Heart left ventricle (tissue), 16 donors: ENCODE measurements around the gene CYGB. TPM values are rescaled to one million over a fixed set of nuclear protein-coding genes. Genes with fewer than 3 reads are reported as not detected.
"Not testable (repeated sequence)": the region's sequence is repeated elsewhere in the genome, so short reads cannot be mapped to it uniquely, and the experiment has no call there.

Experiments used
- ATAC-seq, 4 donors: fragments of 200-7000 bp; cut with Tn5 transposase; one replicate each; pipeline ENCODE4 v1.9.1; 2020 to 2022; ENCODE audit warnings: moderate library complexity in 4 of 4, mild to moderate bottlenecking in 3 of 4, moderate number of reproducible peaks in 1 of 4
- DNase-seq, 5 donors: peaks; one replicate each; pipeline ENCODE4 v3.0.0-alpha.2; 2020
- H3K27ac ChIP-seq, 12 donors: fragments of 200-600 bp; sonication (generic) in 4 of 12; one replicate each; pipeline versions ENCODE4 v1.5.0 to v1.8.0; 2016 to 2022; ENCODE audit warnings: mild to moderate bottlenecking in 2 of 12
- H3K27me3 ChIP-seq, 9 donors: fragments of 200-600 bp; sonication (generic) in 2 of 9; one replicate each; pipeline versions ENCODE4 v1.5.1 to v1.8.0; 2016 to 2022; ENCODE audit warnings: mild to moderate bottlenecking in 3 of 9
- H3K36me3 ChIP-seq, 9 donors: fragments of 200-600 bp; sonication (generic) in 2 of 9; one replicate each; pipeline versions ENCODE4 v1.5.0 to v1.8.0; 2018 to 2022; ENCODE audit warnings: mild to moderate bottlenecking in 2 of 9
- H3K4me1 ChIP-seq, 12 donors: fragments of 200-600 bp; sonication (generic) in 4 of 12; one replicate each; pipeline versions ENCODE4 v1.5.0 to v1.8.0; 2016 to 2022; ENCODE audit warnings: mild to moderate bottlenecking in 3 of 12
- H3K4me3 ChIP-seq, 12 donors: fragments of 200-600 bp; sonication (generic) in 4 of 12; one replicate each; pipeline versions ENCODE4 v1.5.0 to v1.8.0; 2017 to 2022; ENCODE audit warnings: mild to moderate bottlenecking in 9 of 12, moderate library complexity in 4 of 12
- H3K9me3 ChIP-seq, 12 donors: fragments of 200-600 bp; sonication (generic) in 4 of 12; one replicate each; pipeline versions ENCODE4 v1.5.0 to v1.8.0; 2016 to 2022; ENCODE audit warnings: mild to moderate bottlenecking in 1 of 12
- CTCF ChIP-seq, 12 donors: fragments of 200-600 bp; sonication (generic) in 4 of 12; IDR thresholded peaks; one replicate each; pipeline versions ENCODE4 v1.5.0 to v1.8.0; 2018 to 2022; ENCODE audit warnings: antibody characterized with exemption in 12 of 12, mild to moderate bottlenecking in 5 of 12
- POLR2A ChIP-seq, 2 donors: fragments of 450-650 bp; IDR thresholded peaks; one replicate each; pipeline ENCODE4 v1.6.1; 2017; ENCODE audit warnings: antibody characterized with exemption in 2 of 2, mild to moderate bottlenecking in 2 of 2, moderate library complexity in 2 of 2
- WGBS, 4 donors: extraction: QIAGEN DNeasy Blood & Tissue Kit in 2 of 4; methylation state at CpG; one replicate each; pipeline versions ENCODE4 v1.1.5 to v1.1.7; 2013 to 2018; 5-methylcytosine and 5-hydroxymethylcytosine counted together
- intact Hi-C, 10 donors: fragments of 100-400 bp; cut with DNase I; formaldehyde crosslinking; loops; one replicate each; pipeline versions ENCODE4 v1.11.1 to v1.14.2; 2022
- polyA plus RNA-seq, 2 donors: library from polyadenylated mRNA; stranded (reverse); fragments of 200-250 nt; gene quantifications; one replicate each; pipeline ENCODE4 v1.2.3, GENCODE V29; 2013
- total RNA-seq, 9 donors: library from RNA; depleted of rRNA in 2 of 9; stranded (reverse); fragments of >200 nt in 2 of 9; fragmentation: NEBNext Ultra II Directional in 3 of 9; extraction: Animal tissue kit (Norgen Biotek cat#: 25700) in 3 of 9; gene quantifications; one replicate each; pipeline versions ENCODE4 v1.1.0 to v1.2.4, GENCODE V29; 2016 to 2023
- donor health status: ischemic (EF 13 %, LVEDD 7.1; RV severe dilation, severe dysfunction).
- donor health status: healthy with polysubstance abuse.
- donor health status: DM: no; HTN: yes; CAD: no.
- donor health status: DM: no; HTN: no; CAD: no.
- donor health status: ischemic (EF 25% LVEDD 6.9; RV normal size, moderate dysfunction).
- donor health status: ischemic (EF 25% LVEDD 5.7; RV mildly dilated, moderate dysfunction).
- donor health status: healthy.
- donor health status: DM: yes; HTN: yes; CAD: no.
- donor health status: ischemic (EF 35%, LVEDD 5.7; RV mildly dilated, moderate dysfunction).
- donor health status: nonischemic (EF 11% LVEDD 7.7; RV severe dilation, severe dysfunction).
- donor health status: DM: yes; HTN: yes; CAD: no.
- donor health status: PGD.
- donor health status: ischemic (EF 29% LVEDD 5.4; RV normal size, mild dysfunction).
- donor health status: nonischemic (EF 23%, LVEDD 6.1; RV moderate dilation, normal function).

The CYGB gene
- total and polyA plus RNA-seq, 11 donors = 11.8 to 37.9 (median 21.9) TPM

DNA sequence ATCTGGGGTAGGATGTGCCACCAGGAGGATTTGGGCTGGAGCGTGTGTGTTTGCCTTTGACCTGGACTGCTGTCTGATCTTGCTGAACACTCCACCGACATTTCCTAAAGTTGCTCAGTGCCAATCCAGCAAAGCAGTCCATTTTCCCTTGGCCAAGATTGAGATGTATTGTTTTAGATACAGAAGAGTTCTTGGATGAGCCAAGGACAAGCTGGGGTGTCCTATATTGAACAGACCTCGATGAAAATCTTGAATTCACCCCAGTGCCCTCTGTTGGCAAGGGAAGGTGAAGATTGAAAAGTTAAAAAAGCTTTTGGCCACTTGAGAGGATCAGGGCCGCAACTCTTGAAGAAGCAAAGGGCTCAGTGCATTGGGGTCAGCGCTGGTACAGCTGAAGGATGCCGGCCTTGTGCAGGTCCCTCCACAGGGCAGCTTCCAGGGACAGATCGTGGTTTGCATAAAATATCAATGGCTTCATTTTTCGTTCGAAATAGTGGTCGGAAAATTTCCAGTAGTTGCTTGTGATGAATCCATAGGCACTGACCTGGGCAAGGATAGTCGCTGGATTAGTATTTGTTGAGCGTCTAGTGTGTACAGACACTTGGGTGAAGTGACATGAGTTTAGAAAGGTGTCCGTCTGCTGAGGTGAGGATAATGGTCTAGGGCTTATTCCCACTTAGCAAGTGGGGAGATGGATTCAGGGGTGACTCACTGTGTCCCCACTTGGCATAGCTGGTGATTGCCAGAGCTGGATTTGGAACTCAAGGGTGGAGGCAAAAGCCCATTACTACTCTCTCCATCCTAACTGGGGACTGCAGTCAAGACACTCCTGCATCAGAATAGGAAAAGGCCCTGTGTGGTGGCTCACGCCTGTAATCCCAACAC lies 28.5 kb upstream of the CYGB start:
- no peak overlapping the region for H3K27ac ChIP-seq
- peak in 1 of 5 donors; percentile 15 for DNase-seq
- H3K4me1 ChIP-seq = peaks cover 0 to 46% (median 24%) of the 10 kb centered on the region in 12 donors
- WGBS, 4 donors = 86 to 92% (median 91%) methylated on average over 14 of the region's 14 CpGs
- peaks cover 0 to 2% (median 0%) of the 10 kb centered on the region in 9 donors for H3K27me3 ChIP-seq
- H3K9me3 ChIP-seq = no peaks in the 10 kb centered on the region
- H3K4me3 ChIP-seq = no peak overlapping the region
- TF ChIP-seq CTCF (IDR thresholded peaks at IDR 0.05) (no peak), POLR2A (IDR thresholded peaks at IDR 0.05) (no peak)
- intact Hi-C loops = loop anchor here in 4 of 10 donors (5.0 to 10.0 kb wide), 3 partner anchors 51 to 159 kb away; partner anchors contain the start of genes MXRA7 (in 2 of the 4), JMJD6 (in 1 of the 4) and METTL23 (in 1 of the 4)
- H3K36me3 ChIP-seq = peaks cover 0 to 51% (median 36%) of the 10 kb centered on the region in 9 donors
- no peak for ATAC-seq

GRCh38 chr17:76564991-76565727 lies 27.6 kb upstream of the CYGB start:
- Histone ChIP-seq H3K4me1 (peaks cover 0 to 51% (median 30%) of the 10 kb centered on the region in 12 donors), H3K36me3 (peaks cover 0 to 54% (median 39%) of the 10 kb centered on the region in 9 donors)
- not testable (repeated sequence) for H3K27me3 ChIP-seq, ATAC-seq, H3K4me3 ChIP-seq, H3K9me3 ChIP-seq, H3K27ac ChIP-seq
- 65 to 72% (median 68%) methylated on average over 8 of the region's 8 CpGs for WGBS, 4 donors
- DNase-seq = peak in 1 of 5 donors; percentile 31
- intact Hi-C loops = loop anchor here in 4 of 10 donors (5.0 to 10.0 kb wide), 3 partner anchors 52 to 160 kb away; partner anchors contain the start of genes MXRA7 (in 2 of the 4), JMJD6 (in 1 of the 4) and METTL23 (in 1 of the 4)

GRCh38 chr17:76563359-76563758 lies 25.9 kb upstream of the CYGB start:
- intact Hi-C loops = loop anchor here in 3 of 10 donors (10.0 kb wide), 2 partner anchors 151 to 161 kb away; partner anchors contain the start of genes MXRA7 (in 2 of the 3), JMJD6 (in 1 of the 3) and METTL23 (in 1 of the 3)
- Histone ChIP-seq H3K36me3 (peaks cover 0 to 59% (median 39%) of the 10 kb centered on the region in 9 donors), H3K4me1 (peaks cover 5 to 62% (median 43%) of the 10 kb centered on the region in 12 donors), H3K27ac (peak overlapping the region in 2 of 12 donors; percentile 17 to 41)
- 72 to 80% (median 77%) methylated on average over 2 of the region's 2 CpGs for WGBS, 4 donors
- not testable (repeated sequence) for DNase-seq, H3K4me3 ChIP-seq, H3K27me3 ChIP-seq, ATAC-seq, H3K9me3 ChIP-seq

DNA sequence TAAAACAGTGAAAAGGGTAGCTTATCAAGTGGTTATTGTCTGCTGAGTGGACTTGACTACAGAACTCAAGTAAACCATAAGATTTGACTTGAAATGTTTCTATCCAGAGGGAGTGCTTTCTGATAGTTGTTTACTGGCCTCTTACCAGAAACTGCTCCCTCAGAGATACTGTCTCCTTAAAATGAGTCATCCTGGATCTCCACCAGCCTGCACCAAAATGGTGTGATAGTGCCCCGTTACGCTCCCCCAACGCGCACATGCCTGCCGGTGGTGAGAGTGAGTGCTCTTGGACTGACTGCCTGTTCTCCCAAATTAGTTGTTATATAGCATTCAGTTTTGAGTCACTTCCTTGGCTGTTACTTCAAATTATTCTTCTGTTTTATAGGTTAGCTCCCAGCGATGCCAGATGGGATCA lies 25.2 kb upstream of the CYGB start:
- no peak for TF ChIP-seq POLR2A (IDR thresholded peaks at IDR 0.05)
- TF ChIP-seq CTCF (IDR thresholded peaks at IDR 0.05) = no peak
- 33 to 61% (median 47%) methylated on average over 6 of the region's 6 CpGs for WGBS, 4 donors
- H3K4me1 ChIP-seq = peaks cover 5 to 65% (median 43%) of the 10 kb centered on the region in 12 donors
- H3K36me3 ChIP-seq = peaks cover 0 to 59% (median 39%) of the 10 kb centered on the region in 9 donors
- no peaks in the 10 kb centered on the region for H3K27me3 ChIP-seq
- intact Hi-C loops = loop anchor here in 3 of 10 donors (10.0 kb wide), 2 partner anchors 152 to 162 kb away; partner anchors contain the start of genes MXRA7 (in 2 of the 3), JMJD6 (in 1 of the 3) and METTL23 (in 1 of the 3)
- peak in 2 of 5 donors; percentile 57 to 59 for DNase-seq
- no peak overlapping the region for H3K4me3 ChIP-seq
- H3K9me3 ChIP-seq = no peaks in the 10 kb centered on the region
- peak in 3 of 4 donors; percentile 63 to 73 (median 65) for ATAC-seq
- H3K27ac ChIP-seq = peak overlapping the region in 10 of 12 donors; percentile 6 to 84 (median 36)
